Neural cell (in vitro differentiated cells): ENCODE results near the gene CPAMD8. TPM values are rescaled to one million over a fixed set of nuclear protein-coding genes. Genes with fewer than 3 reads are reported as not detected.
"Not testable (repeated sequence)": the region's sequence is repeated elsewhere in the genome, so short reads cannot be mapped to it uniquely, and the experiment has no call there.

Experiments
- H2AFZ ChIP-seq: fragments of 200-600, 300-800 bp; sonication (generic), shearing (Covaris generic); 2 replicates; pipeline ENCODE4 v1.6.0; 2014; ENCODE audit warnings: low read depth, mild to moderate bottlenecking, antibody characterized with exemption, low read length, moderate library complexity
- H3F3A ChIP-seq: fragments of 200-600 bp; shearing (Covaris generic); 2 replicates; pipeline ENCODE4 v1.6.1; 2016; ENCODE audit warnings: mild to moderate bottlenecking, moderate library complexity, mixed read lengths, antibody characterized with exemption, low read length; ENCODE audit not compliant: insufficient read depth, poor library complexity, severe bottlenecking
- H3K27ac ChIP-seq: fragments of 200-600, 300-800 bp; sonication (generic), shearing (Covaris generic); 2 replicates; pipeline ENCODE4 v1.5.1; 2014; ENCODE audit warnings: mild to moderate bottlenecking, low read length, moderate library complexity
- H3K27me3 ChIP-seq: fragments of 300-800, 200-600 bp; sonication (generic), shearing (Covaris generic); 2 replicates; pipeline ENCODE4 v1.6.0; 2014; ENCODE audit warnings: mild to moderate bottlenecking, low read depth, low read length, moderate library complexity; ENCODE audit not compliant: insufficient read depth
- H3K36me3 ChIP-seq: fragments of 300-800, 200-600 bp; sonication (generic), shearing (Covaris generic); 2 replicates; pipeline ENCODE4 v1.5.1; 2014; ENCODE audit warnings: mild to moderate bottlenecking, antibody characterized with exemption, low read length, moderate library complexity; ENCODE audit not compliant: insufficient read depth
- H3K4me2 ChIP-seq: fragments of 300-800, 200-600 bp; sonication (generic), shearing (Covaris generic); 2 replicates; pipeline ENCODE4 v1.6.0; 2014; ENCODE audit warnings: mild to moderate bottlenecking, low read length
- H3K4me3 ChIP-seq: fragments of 300-800, 200-600 bp; sonication (generic), shearing (Covaris generic); 2 replicates; pipeline ENCODE4 v1.5.1; 2014; ENCODE audit warnings: mild to moderate bottlenecking, low read length, moderate library complexity
- H3K79me2 ChIP-seq: fragments of 200-600 bp; shearing (Covaris generic); replicated peaks from 2 replicates; pipeline ENCODE4 v1.6.0; 2014; ENCODE audit warnings: mild to moderate bottlenecking, low read length, moderate library complexity; ENCODE audit not compliant: insufficient read depth
- H3K9ac ChIP-seq: fragments of 300-800, 200-600 bp; sonication (generic), shearing (Covaris generic); 2 replicates; pipeline ENCODE4 v1.6.1; 2016; ENCODE audit warnings: mild to moderate bottlenecking, low read length, mixed read lengths
- H3K9me2 ChIP-seq: fragments of 200-600 bp; shearing (Covaris generic); 2 replicates; pipeline ENCODE4 v1.6.1; 2016; ENCODE audit warnings: mild to moderate bottlenecking, low read length, mixed read lengths; ENCODE audit not compliant: insufficient read depth
- H3K9me3 ChIP-seq: fragments of 200-600, 300-800 bp; sonication (generic), shearing (Covaris generic); 2 replicates; pipeline ENCODE4 v1.6.1; 2016; ENCODE audit warnings: mild to moderate bottlenecking, mixed run types, low read length, moderate library complexity, mixed read lengths
- H4K20me1 ChIP-seq: fragments of 200-600 bp; shearing (Covaris generic); 2 replicates; pipeline ENCODE4 v1.6.1; 2016; ENCODE audit warnings: mild to moderate bottlenecking, mixed run types; ENCODE audit not compliant: insufficient read depth
- EP300 ChIP-seq: fragments of 450-650 bp; conservative IDR thresholded peaks from 2 replicates; pipeline ENCODE4 v1.6.1; 2014; ENCODE audit warnings: antibody characterized with exemption, mild to moderate bottlenecking, moderate library complexity; ENCODE audit not compliant: poor library complexity, severe bottlenecking
- EZH2 ChIP-seq: fragments of 200-600, 300-800 bp; shearing (Covaris generic), sonication (generic); IDR thresholded peaks from 2 replicates; pipeline ENCODE4 v1.6.1; 2014; ENCODE audit warnings: antibody characterized with exemption, low read length, borderline replicate concordance, mild to moderate bottlenecking; ENCODE audit not compliant: insufficient read depth, poor library complexity, severe bottlenecking
- MXI1 ChIP-seq: fragments of 450-650 bp; conservative IDR thresholded peaks from 2 replicates; pipeline ENCODE4 v1.6.1; 2014; ENCODE audit warnings: antibody characterized with exemption, mild to moderate bottlenecking; ENCODE audit not compliant: poor library complexity, severe bottlenecking
- POLR2AphosphoS5 ChIP-seq: IDR thresholded peaks from 2 replicates; pipeline ENCODE4 v1.6.1; 2012
- RAD21 ChIP-seq: fragments of 450-650 bp; conservative IDR thresholded peaks from 2 replicates; pipeline ENCODE4 v1.6.1; 2014; ENCODE audit warnings: antibody characterized with exemption, mild to moderate bottlenecking, moderate library complexity
- REST ChIP-seq: IDR thresholded peaks from 2 replicates; pipeline ENCODE4 v1.6.1; 2012; ENCODE audit warnings: borderline replicate concordance
- SMC3 ChIP-seq: fragments of 450-650 bp; conservative IDR thresholded peaks from 2 replicates; pipeline ENCODE4 v1.6.1; 2014; ENCODE audit warnings: antibody characterized with exemption, mild to moderate bottlenecking, moderate library complexity; ENCODE audit not compliant: poor library complexity
- TAF1 ChIP-seq: IDR thresholded peaks from 2 replicates; pipeline ENCODE4 v1.6.1; 2012; ENCODE audit warnings: low read depth
- polyA plus RNA-seq: library from polyadenylated mRNA; depleted of rRNA; stranded (reverse); fragments of >200 nt; gene quantifications from 2 replicates; pipeline ENCODE4 v1.2.3, GENCODE V29; 2014
- TF ChIP-seq, protein P1 (sequence below): fragments of 450-650 bp; IDR thresholded peaks from 2 replicates; pipeline ENCODE4 v1.5.1; 2014; ENCODE audit warnings: antibody characterized with exemption, mild to moderate bottlenecking, moderate library complexity; ENCODE audit not compliant: poor library complexity, severe bottlenecking

Gene CPAMD8
- polyA plus RNA-seq, 1 donor from 2014 or later = 1.9 TPM

- Histone ChIP-seq H3K27me3 (no peaks in the 10 kb centered on the region), H3K4me2 (no peak overlapping the region), H3K9me2 (no peaks in the 10 kb centered on the region), H3K79me2 (no peaks in the 10 kb centered on the region), H3K36me3 (no peaks in the 10 kb centered on the region), H3F3A (no peaks in the 10 kb centered on the region), H3K27ac (no peak overlapping the region), H2AFZ (no peak overlapping the region), H4K20me1 (no peaks in the 10 kb centered on the region), H3K4me3 (no peak overlapping the region), H3K9me3 (no peaks in the 10 kb centered on the region), H3K9ac (no peak overlapping the region)
- TF ChIP-seq REST = no peak
These were observed 86.0 kb downstream of the CPAMD8 start for GRCh38 chr19:16940626-16941025.

DNA sequence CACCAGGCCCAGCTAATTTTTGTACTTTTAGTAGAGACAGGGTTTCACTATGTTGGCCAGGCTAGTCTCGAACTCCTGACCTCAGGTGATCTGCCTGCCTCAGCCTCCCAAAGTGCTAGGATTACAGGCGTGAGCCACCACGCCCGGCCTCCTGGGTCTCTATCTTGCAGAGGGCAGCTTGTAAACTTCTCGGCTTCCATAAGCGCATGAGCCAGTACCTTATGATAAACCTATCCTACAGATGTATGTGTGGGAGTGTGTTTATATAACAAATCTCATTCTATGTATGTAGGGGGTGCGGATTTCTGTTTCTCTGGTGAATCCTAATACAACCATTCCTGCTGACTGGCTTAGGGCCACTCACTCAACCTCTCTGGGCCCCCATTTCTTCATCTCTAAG lies 86.5 kb downstream of the CPAMD8 start:
- not testable (repeated sequence) for H3K4me2 ChIP-seq, H4K20me1 ChIP-seq, H3K27ac ChIP-seq, H3K27me3 ChIP-seq, H3K79me2 ChIP-seq, H3K9me3 ChIP-seq, H3K36me3 ChIP-seq, H3F3A ChIP-seq, H3K9me2 ChIP-seq, H3K9ac ChIP-seq, H2AFZ ChIP-seq, H3K4me3 ChIP-seq

- no peak overlapping the region for H2AFZ ChIP-seq
- H4K20me1 ChIP-seq = no peaks in the 10 kb centered on the region
- H3K9me3 ChIP-seq = no peaks in the 10 kb centered on the region
- no peaks in the 10 kb centered on the region for H3K79me2 ChIP-seq
- no peak overlapping the region for H3K9ac ChIP-seq
- TF ChIP-seq POLR2AphosphoS5 (no peak), SMC3 (no peak), REST (no peak), EZH2 (no peak), EP300 (no peak), MXI1 (no peak), TAF1 (no peak), RAD21 (no peak)
- TF ChIP-seq, protein P1, sequence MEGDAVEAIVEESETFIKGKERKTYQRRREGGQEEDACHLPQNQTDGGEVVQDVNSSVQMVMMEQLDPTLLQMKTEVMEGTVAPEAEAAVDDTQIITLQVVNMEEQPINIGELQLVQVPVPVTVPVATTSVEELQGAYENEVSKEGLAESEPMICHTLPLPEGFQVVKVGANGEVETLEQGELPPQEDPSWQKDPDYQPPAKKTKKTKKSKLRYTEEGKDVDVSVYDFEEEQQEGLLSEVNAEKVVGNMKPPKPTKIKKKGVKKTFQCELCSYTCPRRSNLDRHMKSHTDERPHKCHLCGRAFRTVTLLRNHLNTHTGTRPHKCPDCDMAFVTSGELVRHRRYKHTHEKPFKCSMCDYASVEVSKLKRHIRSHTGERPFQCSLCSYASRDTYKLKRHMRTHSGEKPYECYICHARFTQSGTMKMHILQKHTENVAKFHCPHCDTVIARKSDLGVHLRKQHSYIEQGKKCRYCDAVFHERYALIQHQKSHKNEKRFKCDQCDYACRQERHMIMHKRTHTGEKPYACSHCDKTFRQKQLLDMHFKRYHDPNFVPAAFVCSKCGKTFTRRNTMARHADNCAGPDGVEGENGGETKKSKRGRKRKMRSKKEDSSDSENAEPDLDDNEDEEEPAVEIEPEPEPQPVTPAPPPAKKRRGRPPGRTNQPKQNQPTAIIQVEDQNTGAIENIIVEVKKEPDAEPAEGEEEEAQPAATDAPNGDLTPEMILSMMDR = no peak
- H3K27me3 ChIP-seq = no peaks in the 10 kb centered on the region
- H3F3A ChIP-seq = no peaks in the 10 kb centered on the region
- no peak overlapping the region for H3K27ac ChIP-seq
- no peak overlapping the region for H3K4me2 ChIP-seq
- no peaks in the 10 kb centered on the region for H3K9me2 ChIP-seq
- no peak overlapping the region for H3K4me3 ChIP-seq
- H3K36me3 ChIP-seq = no peaks in the 10 kb centered on the region
These were observed 88.4 kb downstream of the CPAMD8 start for GRCh38 chr19:16938211-16938610.

DNA sequence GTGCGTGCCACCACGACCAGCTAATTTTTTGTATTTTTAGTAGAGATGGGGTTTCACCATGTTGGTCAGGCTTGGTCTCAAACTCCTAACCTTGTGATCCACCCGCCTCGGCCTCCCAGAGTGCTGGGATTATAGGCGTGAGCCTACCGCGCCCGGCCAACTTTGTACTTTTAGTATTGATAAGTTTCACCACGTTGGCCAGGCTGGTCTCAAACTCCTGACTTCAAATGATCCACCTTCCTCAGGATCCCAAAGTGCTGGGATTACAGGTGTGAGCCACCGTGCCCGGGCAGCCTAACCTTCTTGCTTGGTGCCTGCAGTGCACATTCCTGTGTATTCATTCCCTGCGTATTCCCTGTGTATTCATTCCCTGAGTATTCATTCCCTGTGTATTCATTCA lies 88.8 kb downstream of the CPAMD8 start:
- H3K27me3 ChIP-seq, H4K20me1 ChIP-seq, H3K4me3 ChIP-seq, H3K9me3 ChIP-seq, H3F3A ChIP-seq, H3K27ac ChIP-seq, H2AFZ ChIP-seq, H3K9me2 ChIP-seq, H3K4me2 ChIP-seq, H3K9ac ChIP-seq, H3K36me3 ChIP-seq, H3K79me2 ChIP-seq: not testable (repeated sequence)
